Measurements from ENCODE around the gene PRAC2.

The PRAC2 gene

GRCh38 chr17:48759288-48759687, 36.3 kb downstream of the PRAC2 start:
- no peak for TF ChIP-seq CTCF (IDR thresholded peaks at IDR 0.05)

GRCh38 chr17:48760411-48760810, 37.4 kb downstream of the PRAC2 start:
- no peak for TF ChIP-seq CTCF (IDR thresholded peaks at IDR 0.05)

GRCh38 chr17:48761114-48761513, 38.1 kb downstream of the PRAC2 start:
- TF ChIP-seq CTCF (IDR thresholded peaks at IDR 0.05) = no peak

- TF ChIP-seq CTCF (IDR thresholded peaks at IDR 0.05) = no peak
These were observed 44.3 kb downstream of the PRAC2 start for GRCh38 chr17:48767263-48767774.

GRCh38 chr17:48769009-48769675, 46.2 kb downstream of the PRAC2 start:
- TF ChIP-seq CTCF (IDR thresholded peaks at IDR 0.05) = no peak

GRCh38 chr17:48770954-48771353, 48.0 kb downstream of the PRAC2 start:
- TF ChIP-seq CTCF (IDR thresholded peaks at IDR 0.05) = no peak

- TF ChIP-seq CTCF (IDR thresholded peaks at IDR 0.05) = no peak
These were observed 50.3 kb downstream of the PRAC2 start for GRCh38 chr17:48773245-48773644.

Data from LNCAP (cell line).